HG03442 (cell line): ENCODE measurements around the gene RUBCN.
"Not testable (repeated sequence)": the region's sequence is repeated elsewhere in the genome, so short reads cannot be mapped to it uniquely, and the experiment has no call there.

Experiments used
- ATAC-seq: cut with Tn5 transposase; IDR thresholded peaks from one replicate; pipeline ENCODE4 v1.9.1; 2021; ENCODE audit warnings: mild to moderate bottlenecking, moderate library complexity; ENCODE audit not compliant: unreplicated experiment

Gene RUBCN

GRCh38 chr3:197659701-197660100 lies 77.0 kb downstream of the RUBCN start:
- not testable (repeated sequence) for ATAC-seq

GRCh38 chr3:197659144-197659543 lies 77.6 kb downstream of the RUBCN start:
- ATAC-seq: peak; percentile 73

GRCh38 chr3:197658706-197659105 lies 78.0 kb downstream of the RUBCN start:
- ATAC-seq: not testable (repeated sequence)

GRCh38 chr3:197657541-197658292 lies 79.0 kb downstream of the RUBCN start:
- ATAC-seq: not testable (repeated sequence)

- ATAC-seq: not testable (repeated sequence)
Observed at GRCh38 chr3:197656960-197657359, 79.7 kb downstream of the RUBCN start.

- not testable (repeated sequence) for ATAC-seq
Observed at GRCh38 chr3:197656129-197656528, 80.6 kb downstream of the RUBCN start.

- not testable (repeated sequence) for ATAC-seq
Observed at GRCh38 chr3:197654998-197655330, 81.7 kb downstream of the RUBCN start.

GRCh38 chr3:197654090-197654997 lies 82.4 kb downstream of the RUBCN start:
- peak; percentile 77 for ATAC-seq

- not testable (repeated sequence) for ATAC-seq
Observed at GRCh38 chr3:197652860-197653259, 83.8 kb downstream of the RUBCN start.

- ATAC-seq: not testable (repeated sequence)
Observed at GRCh38 chr3:197647649-197648048, 89.1 kb downstream of the RUBCN start.

GRCh38 chr3:197647191-197647590 lies 89.5 kb downstream of the RUBCN start:
- not testable (repeated sequence) for ATAC-seq

- ATAC-seq: not testable (repeated sequence)
Observed at GRCh38 chr3:197646294-197646693, 90.4 kb downstream of the RUBCN start.

- ATAC-seq: not testable (repeated sequence)
Observed at GRCh38 chr3:197637556-197637955, 99.1 kb downstream of the RUBCN start.

- not testable (repeated sequence) for ATAC-seq
Observed at GRCh38 chr3:197631989-197632388, 104.7 kb downstream of the RUBCN start.

- not testable (repeated sequence) for ATAC-seq
Observed at GRCh38 chr3:197630766-197631165, 105.9 kb downstream of the RUBCN start.

GRCh38 chr3:197629286-197629685 lies 107.4 kb downstream of the RUBCN start:
- ATAC-seq: not testable (repeated sequence)

- peak; percentile 74 for ATAC-seq
Observed at GRCh38 chr3:197627772-197628523, 108.8 kb downstream of the RUBCN start.

GRCh38 chr3:197627158-197627771 lies 109.4 kb downstream of the RUBCN start:
- peak; percentile 51 for ATAC-seq

- peak; percentile 17 for ATAC-seq
Observed at GRCh38 chr3:197626404-197627157, 110.1 kb downstream of the RUBCN start.

- not testable (repeated sequence) for ATAC-seq
Observed at GRCh38 chr3:197621478-197621877, 115.2 kb downstream of the RUBCN start.
